ENCODE measurements around the gene NIPAL4.

DNA sequence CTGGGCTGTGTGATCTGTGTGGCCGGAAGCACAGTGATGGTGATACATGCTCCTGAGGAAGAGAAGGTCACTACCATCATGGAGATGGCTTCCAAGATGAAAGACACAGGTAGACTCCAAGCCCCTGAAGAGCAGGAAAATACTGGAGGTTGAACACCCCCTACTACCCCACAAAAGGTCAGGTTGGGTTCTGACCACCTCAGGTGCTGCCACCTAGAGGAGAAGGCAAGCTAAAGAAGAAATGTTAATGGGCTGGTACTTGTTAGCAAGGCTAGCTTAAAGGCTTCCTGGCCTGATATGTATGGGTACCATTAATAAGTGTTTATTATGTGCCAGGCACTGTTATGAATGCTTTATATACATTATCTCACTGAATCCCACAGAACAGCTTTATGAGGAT is 11.7 kb downstream of the NIPAL4 start:
- no peak for TF ChIP-seq POLR2A (IDR thresholded peaks at IDR 0.05; ENCODE audit: low read depth, low read length)
- TF ChIP-seq, protein P1, sequence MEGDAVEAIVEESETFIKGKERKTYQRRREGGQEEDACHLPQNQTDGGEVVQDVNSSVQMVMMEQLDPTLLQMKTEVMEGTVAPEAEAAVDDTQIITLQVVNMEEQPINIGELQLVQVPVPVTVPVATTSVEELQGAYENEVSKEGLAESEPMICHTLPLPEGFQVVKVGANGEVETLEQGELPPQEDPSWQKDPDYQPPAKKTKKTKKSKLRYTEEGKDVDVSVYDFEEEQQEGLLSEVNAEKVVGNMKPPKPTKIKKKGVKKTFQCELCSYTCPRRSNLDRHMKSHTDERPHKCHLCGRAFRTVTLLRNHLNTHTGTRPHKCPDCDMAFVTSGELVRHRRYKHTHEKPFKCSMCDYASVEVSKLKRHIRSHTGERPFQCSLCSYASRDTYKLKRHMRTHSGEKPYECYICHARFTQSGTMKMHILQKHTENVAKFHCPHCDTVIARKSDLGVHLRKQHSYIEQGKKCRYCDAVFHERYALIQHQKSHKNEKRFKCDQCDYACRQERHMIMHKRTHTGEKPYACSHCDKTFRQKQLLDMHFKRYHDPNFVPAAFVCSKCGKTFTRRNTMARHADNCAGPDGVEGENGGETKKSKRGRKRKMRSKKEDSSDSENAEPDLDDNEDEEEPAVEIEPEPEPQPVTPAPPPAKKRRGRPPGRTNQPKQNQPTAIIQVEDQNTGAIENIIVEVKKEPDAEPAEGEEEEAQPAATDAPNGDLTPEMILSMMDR (IDR thresholded peaks at IDR 0.05; ENCODE audit: extremely low read depth in 1 of 2, insufficient read depth in 1 of 2, low read depth in 1 of 2, low read length in 2 of 2), result peak; percentile 48 to 57
- TF ChIP-seq MYC (IDR thresholded peaks at IDR 0.05; ENCODE audit: low read depth, low read length), result no peak
- TF ChIP-seq EZH2 (IDR thresholded peaks at IDR 0.05; ENCODE audit: borderline replicate concordance, low read depth, low read length, severe bottlenecking), result no peak
- no peak for TF ChIP-seq GATA2 (IDR thresholded peaks at IDR 0.05; ENCODE audit: insufficient read depth, insufficient read length, low read depth, low read length)
- TF ChIP-seq POLR2AphosphoS5 (IDR thresholded peaks at IDR 0.05; ENCODE audit: insufficient read depth, low read depth, low read length), result no peak
- TF ChIP-seq FOS (IDR thresholded peaks at IDR 0.05; ENCODE audit: borderline replicate concordance, insufficient read depth, low read length), result no peak
- TF ChIP-seq, protein P2, sequence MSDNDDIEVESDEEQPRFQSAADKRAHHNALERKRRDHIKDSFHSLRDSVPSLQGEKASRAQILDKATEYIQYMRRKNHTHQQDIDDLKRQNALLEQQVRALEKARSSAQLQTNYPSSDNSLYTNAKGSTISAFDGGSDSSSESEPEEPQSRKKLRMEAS (IDR thresholded peaks at IDR 0.05; ENCODE audit: insufficient read depth, insufficient read length), result no peak
- no peak for TF ChIP-seq JUN (IDR thresholded peaks at IDR 0.05; ENCODE audit: borderline replicate concordance, insufficient read depth, insufficient read length, low read depth)

All from endothelial cell of umbilical vein (primary cell).